Fibroblast of skin of right biceps (primary cell): ENCODE data around the gene STMN3.

ENCODE experiments used
- DNase-seq: peaks from one replicate; pipeline ENCODE4 v3.0.0-alpha.2; 2013

The STMN3 gene

DNA sequence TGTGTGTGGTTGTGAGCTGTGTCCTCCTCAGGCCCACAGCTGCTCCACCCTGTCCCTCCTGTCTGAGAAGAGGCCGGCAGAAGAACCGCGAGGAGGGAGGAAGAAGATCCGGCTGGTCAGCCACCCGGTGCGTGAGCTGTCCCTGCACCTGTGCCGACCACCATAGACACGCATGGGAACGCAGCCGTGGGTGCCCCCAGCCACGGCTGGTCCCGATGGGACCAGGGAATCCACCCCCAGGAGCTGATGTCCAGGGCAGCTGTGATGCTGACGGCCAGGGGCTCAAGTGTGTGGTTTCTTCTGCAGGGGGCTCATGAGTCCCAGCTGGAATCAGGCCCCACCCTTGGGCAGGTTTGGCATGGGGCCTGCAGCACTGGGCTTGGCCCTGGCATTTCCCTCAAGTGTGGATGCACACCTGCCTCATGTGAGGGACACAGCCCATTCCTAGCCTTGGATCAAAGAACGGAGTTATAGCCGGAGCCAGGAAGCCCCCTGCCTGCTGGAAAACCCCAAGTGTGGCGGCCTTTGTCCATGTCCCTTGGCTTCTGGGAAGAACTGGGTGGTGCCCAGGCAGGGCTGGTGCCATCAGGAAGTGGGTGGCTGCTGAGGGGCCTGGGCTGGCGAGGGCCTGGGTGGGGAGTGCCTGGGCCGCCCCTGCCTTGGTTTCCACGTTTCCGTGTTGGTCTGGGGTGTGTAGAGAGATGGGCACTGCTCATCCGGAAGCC, 38.6 kb upstream of the STMN3 start:
- no peak for DNase-seq

DNA sequence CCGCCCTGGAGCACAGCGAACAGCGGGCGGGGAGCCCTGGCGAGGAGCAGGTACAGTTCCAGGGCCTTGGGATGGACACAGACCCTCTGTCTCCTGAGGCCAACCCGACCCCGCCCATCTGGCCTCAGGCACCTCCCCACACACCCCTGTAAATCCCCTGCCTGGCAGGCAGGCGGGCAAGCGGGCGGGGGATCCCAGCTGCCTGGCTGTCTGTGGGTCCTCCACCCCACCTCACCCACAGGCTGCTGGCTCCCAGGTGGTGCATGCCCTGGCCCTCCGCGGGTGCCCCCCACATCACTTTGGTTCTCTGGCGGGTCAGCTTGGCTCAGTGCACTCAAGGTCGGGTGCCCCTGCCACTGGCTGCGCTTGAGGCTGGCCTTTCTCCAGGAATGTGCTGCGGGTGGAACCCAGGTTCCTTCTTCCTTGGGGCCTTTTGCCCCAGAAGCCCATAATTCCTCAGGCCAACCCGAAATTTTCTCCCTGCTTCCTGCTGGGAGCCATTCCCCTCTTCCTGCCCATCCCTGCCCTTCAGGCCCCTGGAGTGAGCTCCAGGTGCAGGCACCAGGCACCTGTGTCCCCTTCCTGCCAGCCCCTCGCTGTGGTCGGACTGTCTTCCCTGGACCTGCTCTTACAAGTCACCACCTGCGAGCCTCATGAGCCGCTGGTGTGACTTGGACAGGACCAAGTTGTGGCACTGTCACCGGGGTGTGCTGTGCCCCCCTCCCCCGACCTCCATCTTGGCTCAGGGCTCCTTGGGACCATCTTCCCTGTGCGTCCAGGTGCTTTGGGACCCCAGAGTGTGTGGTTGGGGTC, 37.9 kb upstream of the STMN3 start:
- no peak for DNase-seq

DNA sequence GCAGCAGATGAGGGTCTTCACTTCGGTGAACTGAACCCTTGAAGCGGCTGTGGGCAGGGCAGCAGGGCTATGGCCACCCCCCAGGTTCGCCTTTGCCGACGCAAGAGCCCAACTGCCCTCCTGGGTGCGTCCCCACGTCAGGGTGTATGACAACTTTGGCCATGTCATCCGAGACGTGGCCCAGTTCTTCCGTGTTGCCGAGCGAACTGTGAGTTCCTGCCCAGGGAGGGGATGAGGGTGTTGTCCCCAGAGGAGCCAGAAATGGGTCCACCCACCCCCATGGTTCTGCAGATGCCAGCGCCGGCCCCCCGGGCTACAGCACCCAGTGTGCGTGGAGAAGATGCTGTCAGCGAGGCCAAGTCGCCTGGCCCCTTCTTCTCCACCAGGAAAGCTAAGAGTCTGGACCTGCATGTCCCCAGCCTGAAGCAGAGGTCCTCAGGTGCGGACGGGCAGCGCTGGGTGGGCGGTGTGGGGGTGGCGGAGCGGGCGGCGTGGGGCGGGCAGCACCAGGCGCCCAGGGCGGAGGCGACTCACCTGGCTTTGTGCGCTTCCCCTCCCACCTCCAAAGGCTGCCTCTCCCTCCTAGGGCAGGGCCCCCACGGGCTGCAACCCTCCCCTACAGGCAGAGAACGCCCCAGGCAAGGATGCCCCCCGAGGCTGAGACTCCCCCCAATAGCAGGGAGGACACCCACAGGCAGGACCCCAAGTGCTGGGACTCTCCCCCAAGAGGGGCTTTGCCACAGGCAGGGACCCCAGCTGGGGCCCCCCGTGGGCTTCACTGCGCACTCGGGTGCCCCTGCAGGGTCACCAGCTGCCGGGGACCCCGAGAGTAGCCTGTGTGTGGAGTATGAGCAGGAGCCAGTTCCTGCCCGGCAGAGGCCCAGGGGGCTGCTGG, 37.0 kb upstream of the STMN3 start:
- DNase-seq, result no peak

DNA sequence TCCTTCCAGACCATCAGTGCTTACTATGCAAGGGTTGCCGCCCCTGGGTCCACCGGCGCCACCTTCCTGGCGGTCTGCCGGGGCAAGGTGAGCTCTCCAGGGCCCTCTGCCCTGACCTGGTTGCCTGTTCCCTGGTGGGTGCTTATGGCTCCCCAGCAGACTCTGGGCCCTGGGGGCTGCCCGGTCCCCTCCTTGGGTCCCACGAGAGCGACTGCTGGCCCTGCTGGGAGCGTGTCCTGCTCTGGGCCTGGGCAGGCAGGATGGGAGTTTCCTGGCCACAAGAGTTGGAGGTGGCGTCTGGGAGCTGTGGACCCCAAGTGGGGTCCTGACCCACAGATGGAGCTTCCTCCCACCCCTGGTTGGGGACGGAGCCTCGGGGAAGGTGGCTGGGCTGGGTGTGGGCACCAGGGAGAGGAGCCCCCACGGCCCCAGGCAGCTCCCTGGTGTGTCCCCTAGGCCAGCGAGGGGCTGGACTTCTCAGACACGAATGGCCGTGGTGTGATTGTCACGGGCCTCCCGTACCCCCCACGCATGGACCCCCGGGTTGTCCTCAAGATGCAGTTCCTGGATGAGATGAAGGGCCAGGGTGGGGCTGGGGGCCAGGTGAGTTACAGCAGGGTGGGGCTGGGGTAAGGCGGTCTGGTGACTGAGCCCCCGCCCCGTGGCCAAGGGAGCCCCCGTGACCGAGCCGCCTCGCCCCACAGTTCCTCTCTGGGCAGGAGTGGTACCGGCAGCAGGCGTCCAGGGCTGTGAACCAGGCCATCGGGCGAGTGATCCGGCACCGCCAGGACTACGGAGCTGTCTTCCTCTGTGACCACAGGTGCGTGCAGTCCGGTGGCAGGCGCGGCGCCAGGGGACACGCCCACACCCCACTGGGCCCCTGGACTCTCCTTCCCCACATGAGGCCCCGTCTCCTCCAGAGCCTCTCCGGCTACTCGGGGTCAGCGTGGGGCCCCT, 36.1 kb upstream of the STMN3 start:
- no peak for DNase-seq

- DNase-seq, result no peak
Observed at GRCh38 chr20:63688228-63689045, 35.2 kb upstream of the STMN3 start.

DNA sequence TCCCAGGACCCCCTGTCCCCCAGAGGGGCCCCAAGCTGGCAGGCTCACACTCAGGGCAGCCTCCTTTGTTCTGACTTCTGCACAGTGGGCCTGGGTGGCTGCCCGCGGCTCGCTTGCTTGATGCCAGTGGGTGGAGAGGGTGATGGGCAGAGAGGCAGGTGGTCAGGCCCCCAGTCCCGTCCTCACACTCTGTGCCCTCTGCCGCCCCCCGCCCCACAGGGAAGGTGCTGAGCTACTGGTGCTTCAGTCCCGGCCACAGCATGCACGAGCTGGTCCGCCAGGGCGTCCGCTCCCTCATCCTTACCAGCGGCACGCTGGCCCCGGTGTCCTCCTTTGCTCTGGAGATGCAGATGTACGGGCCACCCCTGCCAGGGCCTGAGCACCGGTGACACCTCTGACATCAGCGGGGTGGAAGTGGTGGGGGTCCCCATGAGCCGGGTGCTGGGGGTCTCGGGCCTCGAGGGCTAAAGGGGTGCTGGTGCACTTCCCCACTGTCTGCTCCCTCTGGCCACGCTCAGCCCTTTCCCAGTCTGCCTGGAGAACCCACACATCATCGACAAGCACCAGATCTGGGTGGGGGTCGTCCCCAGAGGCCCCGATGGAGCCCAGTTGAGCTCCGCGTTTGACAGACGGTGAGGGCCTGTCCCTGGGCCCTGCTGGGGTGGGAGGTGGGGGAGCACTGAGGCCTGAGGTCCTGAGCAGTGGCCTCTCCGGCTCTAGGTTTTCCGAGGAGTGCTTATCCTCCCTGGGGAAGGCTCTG, 34.4 kb upstream of the STMN3 start:
- no peak for DNase-seq

DNA sequence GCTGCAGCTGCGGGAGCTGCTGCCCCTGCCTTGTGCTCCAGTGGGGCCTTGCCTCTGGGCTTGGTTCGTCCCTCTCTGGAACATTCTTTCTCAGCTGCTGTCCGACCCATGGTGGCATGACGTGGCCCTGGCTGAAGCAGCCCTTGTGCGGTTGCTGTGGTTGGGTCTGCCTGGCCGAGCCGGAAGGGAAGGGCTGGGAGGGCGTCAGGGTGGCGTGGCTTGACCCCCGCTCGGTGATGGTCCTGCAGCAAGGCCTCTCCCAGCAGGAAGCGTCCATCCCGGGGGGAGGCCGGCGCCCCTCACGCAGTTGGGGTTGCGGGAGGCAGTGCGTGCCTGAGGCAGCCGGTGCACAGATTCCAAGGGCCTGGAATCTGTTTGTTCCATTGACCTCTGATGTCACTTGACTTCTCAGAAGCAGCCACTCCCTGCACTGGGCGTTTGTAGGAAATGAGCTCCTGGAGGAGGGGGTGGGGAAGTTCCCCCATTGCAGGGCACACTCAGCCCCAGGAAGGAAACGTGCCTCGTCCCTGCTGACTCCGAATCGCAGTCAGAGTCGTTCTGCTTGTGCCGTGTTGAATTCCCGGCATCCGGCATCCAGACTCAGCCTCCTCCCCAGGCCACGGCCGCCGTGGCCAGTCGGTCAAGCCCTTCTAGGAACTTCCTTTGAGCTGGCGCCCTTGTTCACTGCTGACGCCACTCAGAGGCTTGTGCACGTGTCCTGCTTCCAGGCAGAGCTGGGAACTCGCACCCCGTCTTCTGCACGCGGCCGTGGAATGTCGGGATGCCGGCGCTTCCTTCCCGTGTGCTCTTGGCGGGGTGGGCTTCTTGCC, 33.5 kb upstream of the STMN3 start:
- peak; percentile 72 for DNase-seq

DNA sequence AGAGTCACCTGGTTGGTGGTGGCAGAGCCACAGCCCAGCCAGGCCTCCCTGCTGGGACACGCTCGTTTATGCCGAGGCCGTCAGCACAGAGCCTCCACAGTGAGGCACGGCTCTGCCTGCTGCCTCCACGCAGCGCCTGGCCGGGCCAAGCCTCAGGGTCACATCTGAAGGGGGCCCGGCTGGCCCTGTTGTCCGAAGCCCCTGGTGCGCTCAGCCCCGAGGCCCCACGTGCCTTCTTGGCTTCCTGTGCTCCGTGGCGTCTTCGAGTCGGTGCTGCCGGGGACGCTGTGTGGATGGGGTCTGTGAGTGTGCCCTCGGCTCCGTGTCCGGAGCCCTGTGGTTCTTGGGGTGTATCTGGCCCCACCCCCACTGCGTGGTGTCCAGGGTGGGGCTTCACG, 32.9 kb upstream of the STMN3 start:
- no peak for DNase-seq

GRCh38 chr20:63685269-63686026, 32.2 kb upstream of the STMN3 start:
- no peak for DNase-seq

GRCh38 chr20:63682384-63683139, 29.3 kb upstream of the STMN3 start:
- DNase-seq, result peak; percentile 98

- no peak for DNase-seq
Observed at GRCh38 chr20:63681609-63682142, 28.5 kb upstream of the STMN3 start.

DNA sequence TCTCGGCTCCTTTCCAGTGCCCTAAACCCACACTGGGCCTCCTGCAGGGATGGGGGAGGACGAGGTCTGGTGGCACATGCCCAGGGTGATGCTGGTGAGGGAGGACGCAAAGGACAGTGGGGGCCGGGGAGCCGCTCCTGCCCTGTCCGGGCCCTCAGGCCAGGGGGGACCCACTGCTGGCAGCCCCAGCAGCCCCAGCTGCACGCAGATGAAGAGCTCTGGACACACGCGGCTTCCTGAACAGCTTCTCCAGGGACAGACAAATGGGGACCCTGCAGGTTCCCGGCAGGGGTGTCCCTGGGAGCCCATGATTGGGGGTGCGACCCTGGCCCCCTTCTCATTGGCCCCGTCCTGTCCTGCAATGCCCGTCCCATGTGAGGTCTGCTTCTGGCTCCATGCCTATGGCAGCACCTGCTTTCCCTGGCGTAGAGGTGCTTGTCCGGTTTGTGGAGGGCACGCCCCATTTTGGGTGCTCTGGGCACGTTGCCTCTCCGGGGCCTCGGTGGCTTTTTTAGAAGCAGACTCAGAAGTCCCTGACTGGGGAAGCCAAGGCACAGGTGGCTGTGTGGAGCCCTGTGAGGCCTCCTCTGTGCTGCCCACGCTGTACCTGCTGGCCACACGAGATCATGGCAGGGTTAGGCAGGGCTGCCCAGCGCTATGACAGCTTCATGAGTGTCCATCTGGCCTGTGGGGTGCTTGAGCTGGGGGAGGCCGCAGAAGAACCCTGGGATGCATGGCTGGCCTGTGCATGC, 27.8 kb upstream of the STMN3 start:
- DNase-seq, result no peak

GRCh38 chr20:63680427-63680826, 27.2 kb upstream of the STMN3 start:
- DNase-seq, result no peak

GRCh38 chr20:63679799-63680305, 26.6 kb upstream of the STMN3 start:
- no peak for DNase-seq

- no peak for DNase-seq
Observed at GRCh38 chr20:63678667-63679465, 25.6 kb upstream of the STMN3 start.

DNA sequence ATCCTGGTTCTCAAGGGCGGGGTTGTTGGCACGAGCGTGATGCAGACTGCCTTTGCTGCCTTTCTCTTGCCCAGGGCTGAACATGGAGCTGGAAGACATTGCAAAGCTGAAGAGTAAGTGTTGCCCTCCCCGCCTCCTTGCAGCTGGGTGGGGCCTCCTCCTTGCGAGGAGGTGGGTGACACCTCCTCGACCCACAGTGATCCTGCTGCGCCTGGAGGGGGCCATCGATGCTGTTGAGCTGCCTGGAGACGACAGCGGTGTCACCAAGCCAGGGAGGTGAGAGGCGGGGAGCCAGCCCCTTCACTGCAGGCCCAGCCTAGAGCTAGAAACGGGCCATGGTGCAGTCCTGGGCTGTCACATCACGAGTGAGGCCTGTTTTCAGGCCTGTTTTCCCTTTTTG, 24.8 kb upstream of the STMN3 start:
- no peak for DNase-seq
